Mesenteric fat pad (tissue), 1 donor: ENCODE data around the gene RBBP4. TPM values are rescaled to one million over a fixed set of nuclear protein-coding genes. Genes with fewer than 3 reads are reported as not detected.

ENCODE experiments used
- DNase-seq: peaks from one replicate; pipeline ENCODE4 v3.0.0-alpha.2; 2020; ENCODE audit warnings: low spot score
- total RNA-seq: library from RNA; stranded (reverse); fragmentation: NEBNext Ultra II Directional; extraction: Animal tissue kit (Norgen Biotek cat#: 25700); gene quantifications from one replicate; pipeline ENCODE4 v1.2.1, GENCODE V29; 2021
- donor health status: DM: yes; HTN: yes; CAD: no.

RBBP4 gene
- total RNA-seq, 1 donor from 2014 or later, result 95.2 TPM

- DNase-seq, result no peak
Measured at GRCh38 chr1:32717503-32717902, 66.5 kb downstream of the RBBP4 start.

- no peak for DNase-seq
Measured at GRCh38 chr1:32718036-32718435, 67.0 kb downstream of the RBBP4 start.

DNA sequence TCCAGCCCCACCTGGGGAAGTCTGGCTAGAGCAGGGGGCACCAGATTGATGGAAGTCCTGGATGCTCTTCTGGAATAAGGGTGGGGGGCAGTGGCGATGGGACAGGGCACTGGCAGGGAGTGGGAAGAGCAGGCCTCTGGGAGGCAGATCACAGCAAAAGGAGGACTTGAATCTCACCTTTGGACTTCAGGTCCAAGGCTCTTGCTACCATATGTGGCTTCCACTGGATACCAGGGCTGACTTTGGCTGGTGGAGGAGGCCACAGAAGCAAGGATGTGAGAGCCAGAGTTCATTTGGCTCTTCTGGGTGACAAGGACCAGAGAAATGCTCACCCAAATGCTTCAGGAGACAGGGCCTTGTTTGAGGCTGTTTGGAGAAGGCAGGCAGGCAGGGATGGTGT, 67.5 kb downstream of the RBBP4 start:
- no peak for DNase-seq

DNA sequence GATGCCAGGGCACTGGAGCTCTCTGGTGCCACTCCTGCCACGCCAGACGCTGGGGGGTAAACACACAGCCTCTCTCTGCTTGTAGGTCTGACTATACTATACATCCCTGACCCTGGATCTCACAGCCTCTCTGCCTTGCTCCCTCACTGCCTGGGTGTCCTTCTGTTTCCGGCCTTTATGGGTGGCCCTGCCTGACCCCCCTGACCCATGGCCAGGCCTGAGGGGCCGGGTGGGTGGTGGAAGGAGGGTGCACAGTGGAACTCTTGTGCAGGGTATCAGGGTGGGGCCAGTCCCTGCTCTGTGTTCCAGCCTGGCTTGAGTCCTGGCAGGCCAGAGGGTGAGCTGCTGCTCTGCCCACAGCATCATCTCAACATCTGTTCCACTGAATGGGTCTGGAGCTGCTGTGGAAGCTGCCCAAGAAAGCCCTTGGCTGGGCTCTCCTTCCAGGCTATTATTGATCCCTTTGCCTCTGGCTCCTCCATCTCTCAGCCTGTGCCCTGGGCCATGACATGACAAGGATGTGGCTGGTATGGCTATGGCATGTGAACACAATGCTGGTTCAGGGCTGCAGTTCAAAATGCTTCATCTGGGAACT, 68.8 kb downstream of the RBBP4 start:
- DNase-seq, result no peak

DNA sequence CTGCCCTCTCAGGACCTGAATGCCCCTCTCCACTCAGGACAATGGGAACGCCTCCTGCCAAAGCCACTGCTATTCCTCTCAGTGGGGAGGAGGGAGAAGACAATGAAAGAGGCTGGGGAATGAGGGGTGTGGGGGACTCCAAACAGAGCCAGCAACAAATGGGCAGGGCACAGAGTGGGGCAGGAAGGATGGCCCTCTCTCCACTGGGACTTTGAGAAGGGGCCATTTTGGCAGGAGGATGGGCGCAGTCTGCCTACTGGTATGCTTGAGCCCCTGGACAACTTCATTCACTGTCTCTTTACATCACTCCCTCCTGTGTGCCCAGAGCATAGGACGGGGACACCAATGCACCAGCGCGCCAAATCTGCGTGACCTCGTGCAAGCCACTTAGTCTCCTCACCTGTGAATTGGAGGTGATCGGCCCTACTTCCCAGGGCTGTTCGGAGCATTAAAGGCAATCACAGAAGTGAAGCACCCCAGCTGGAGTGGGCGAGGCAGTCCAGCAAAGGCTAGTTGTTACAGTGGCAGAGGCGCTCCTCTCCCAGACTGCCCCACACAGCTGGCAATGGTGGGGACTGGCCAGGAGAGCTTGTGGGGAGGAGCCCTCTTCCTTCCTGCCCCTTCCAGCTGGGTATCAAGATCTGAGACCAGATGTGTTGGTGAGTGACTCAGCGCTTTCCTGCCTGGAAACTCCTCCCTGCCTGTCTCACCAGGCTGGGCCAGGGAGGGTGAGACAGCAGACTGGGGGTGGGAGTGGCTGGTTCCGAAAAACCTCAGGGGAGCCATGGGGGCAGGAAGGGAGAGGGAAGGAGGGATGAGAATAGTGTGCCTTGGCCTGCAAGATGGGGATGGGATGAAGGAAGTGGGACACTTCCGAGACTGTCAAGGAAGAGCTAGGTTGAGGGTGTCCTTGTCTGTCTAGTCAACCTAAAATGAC, 73.9 kb downstream of the RBBP4 start:
- DNase-seq, result no peak

DNA sequence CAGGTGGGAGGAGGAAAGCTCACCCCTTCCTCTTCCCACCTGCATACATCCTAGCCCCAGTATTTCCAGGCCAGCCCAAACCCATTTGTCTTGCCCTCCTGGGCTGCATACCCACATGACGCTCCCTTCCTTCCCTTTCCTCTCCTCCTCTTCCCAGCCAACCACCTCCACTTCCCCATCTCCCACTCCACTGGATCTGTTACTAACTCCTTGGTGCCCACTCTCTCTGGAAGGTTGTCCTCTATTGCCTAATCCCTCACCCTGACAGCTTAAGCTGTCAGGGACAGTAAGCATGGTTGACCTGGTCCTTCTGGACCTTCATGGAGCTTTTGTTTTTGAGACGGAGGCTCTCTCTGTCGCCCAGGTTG, 74.6 kb downstream of the RBBP4 start:
- no peak for DNase-seq

GRCh38 chr1:32727876-32728275, 76.9 kb downstream of the RBBP4 start:
- no peak for DNase-seq

GRCh38 chr1:32728413-32729077, 77.5 kb downstream of the RBBP4 start:
- DNase-seq, result no peak

- DNase-seq, result no peak
Measured at GRCh38 chr1:32729254-32730046, 78.4 kb downstream of the RBBP4 start.

GRCh38 chr1:32733582-32734321, 82.7 kb downstream of the RBBP4 start:
- no peak for DNase-seq

Other genes starting within 250 kb of the RBBP4 start
- not detected for gene ZBTB8B, start 186.1 kb upstream of the RBBP4 start, total RNA-seq
- gene ZBTB8A, start 111.8 kb upstream of the RBBP4 start, total RNA-seq, result 6.8 TPM
- 32.8 TPM for gene ZBTB8OS, start 658 bp upstream of the RBBP4 start, total RNA-seq
- 27.1 TPM for gene SYNC, start 51.6 kb downstream of the RBBP4 start, total RNA-seq
- gene YARS1, start 166.2 kb downstream of the RBBP4 start, total RNA-seq, result 125 TPM
- 25.0 TPM for gene S100PBP, start 166.4 kb downstream of the RBBP4 start, total RNA-seq
- gene FNDC5, start 219.7 kb downstream of the RBBP4 start, total RNA-seq, result 0.96 TPM
- gene HPCA, start 235.3 kb downstream of the RBBP4 start, total RNA-seq, result not detected